Measurements from ENCODE around the gene PTPRN. TPM values are rescaled to one million over a fixed set of nuclear protein-coding genes. Genes with fewer than 3 reads are reported as not detected.

The PTPRN gene
- total and polyA plus RNA-seq, 8 donors: 0.17 to 1.4 (median 0.79) TPM; not detected in 1

GRCh38 chr2:219285894-219286425, 23.2 kb downstream of the PTPRN start:
- intact Hi-C loops (cut with DNase I): no loop called here
- no peaks in the 10 kb centered on the region for H3K27me3 ChIP-seq
- TF ChIP-seq, protein P1, sequence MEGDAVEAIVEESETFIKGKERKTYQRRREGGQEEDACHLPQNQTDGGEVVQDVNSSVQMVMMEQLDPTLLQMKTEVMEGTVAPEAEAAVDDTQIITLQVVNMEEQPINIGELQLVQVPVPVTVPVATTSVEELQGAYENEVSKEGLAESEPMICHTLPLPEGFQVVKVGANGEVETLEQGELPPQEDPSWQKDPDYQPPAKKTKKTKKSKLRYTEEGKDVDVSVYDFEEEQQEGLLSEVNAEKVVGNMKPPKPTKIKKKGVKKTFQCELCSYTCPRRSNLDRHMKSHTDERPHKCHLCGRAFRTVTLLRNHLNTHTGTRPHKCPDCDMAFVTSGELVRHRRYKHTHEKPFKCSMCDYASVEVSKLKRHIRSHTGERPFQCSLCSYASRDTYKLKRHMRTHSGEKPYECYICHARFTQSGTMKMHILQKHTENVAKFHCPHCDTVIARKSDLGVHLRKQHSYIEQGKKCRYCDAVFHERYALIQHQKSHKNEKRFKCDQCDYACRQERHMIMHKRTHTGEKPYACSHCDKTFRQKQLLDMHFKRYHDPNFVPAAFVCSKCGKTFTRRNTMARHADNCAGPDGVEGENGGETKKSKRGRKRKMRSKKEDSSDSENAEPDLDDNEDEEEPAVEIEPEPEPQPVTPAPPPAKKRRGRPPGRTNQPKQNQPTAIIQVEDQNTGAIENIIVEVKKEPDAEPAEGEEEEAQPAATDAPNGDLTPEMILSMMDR (IDR thresholded peaks at IDR 0.05): no peak
- H3K27ac ChIP-seq: no peak overlapping the region
- ATAC-seq (no peak), DNase-seq (peak in 1 of 4 donors; percentile 21)
- no peak overlapping the region for H3K4me3 ChIP-seq
- no peaks in the 10 kb centered on the region for H3K9me3 ChIP-seq
- H3K36me3 ChIP-seq: peaks cover 0 to 59% of the 10 kb centered on the region in 2 donors
- peaks cover 0 to 6% of the 10 kb centered on the region in 2 donors for H3K4me1 ChIP-seq

- Histone ChIP-seq H3K27ac (no peak overlapping the region), H3K9me3 (no peaks in the 10 kb centered on the region), H3K4me1 (peaks cover 0 to 12% of the 10 kb centered on the region in 2 donors), H3K36me3 (peaks cover 0 to 60% of the 10 kb centered on the region in 2 donors), H3K27me3 (no peaks in the 10 kb centered on the region), H3K4me3 (no peak overlapping the region)
- no peak for DNase-seq
- intact Hi-C loops (cut with DNase I): no loop called here
- TF ChIP-seq, protein P1 (IDR thresholded peaks at IDR 0.05): no peak
- no peak for ATAC-seq
Observed at GRCh38 chr2:219285373-219285735, 23.8 kb downstream of the PTPRN start.

DNA sequence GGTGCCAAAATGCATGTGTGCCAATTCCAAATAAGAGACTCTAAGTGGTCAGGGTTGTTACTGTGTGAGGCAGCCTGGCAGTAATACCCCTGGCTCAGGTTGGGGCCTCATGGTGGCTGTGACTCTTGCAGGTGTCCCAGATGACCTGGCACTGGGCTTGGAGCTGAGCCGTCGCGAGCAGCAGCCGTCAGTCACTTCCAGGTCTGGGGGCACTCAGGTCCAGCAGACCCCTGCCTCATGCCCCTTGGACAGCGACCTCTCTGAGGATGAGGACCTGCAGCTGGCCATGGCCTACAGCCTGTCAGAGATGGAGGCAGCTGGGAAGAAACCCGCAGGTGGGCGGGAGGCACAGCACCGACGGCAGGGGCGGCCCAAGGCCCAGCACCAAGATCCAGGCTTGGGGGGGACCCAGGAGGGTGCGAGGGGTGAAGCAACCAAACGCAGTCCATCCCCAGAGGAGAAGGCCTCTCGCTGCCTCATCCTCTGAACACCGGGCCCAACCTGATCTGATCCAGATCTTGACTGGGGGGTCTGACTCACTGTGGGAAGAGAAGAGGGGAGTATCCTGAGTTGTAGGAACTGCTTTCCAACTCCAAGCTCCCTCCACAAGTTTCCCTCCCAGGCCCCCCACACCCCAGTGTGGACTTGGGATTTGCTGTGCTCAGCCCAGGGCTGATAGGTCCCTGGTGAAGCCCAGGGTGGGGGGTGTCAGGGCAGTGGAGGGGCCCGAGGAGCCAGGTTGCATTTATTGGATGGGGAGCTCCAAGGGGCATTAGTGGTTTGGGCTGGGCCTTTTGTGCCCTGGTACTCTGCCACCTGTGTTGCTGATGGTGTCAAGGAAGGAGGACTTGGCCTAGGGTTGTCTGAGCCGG, 24.5 kb downstream of the PTPRN start:
- H3K4me1 ChIP-seq: peaks cover 5 to 18% of the 10 kb centered on the region in 2 donors
- intact Hi-C loops (cut with DNase I): no loop called here
- ATAC-seq (no peak), DNase-seq (no peak)
- no peaks in the 10 kb centered on the region for H3K9me3 ChIP-seq
- H3K4me3 ChIP-seq: no peak overlapping the region
- peaks cover 0 to 60% of the 10 kb centered on the region in 2 donors for H3K36me3 ChIP-seq
- no peak overlapping the region for H3K27ac ChIP-seq
- TF ChIP-seq, protein P1 (IDR thresholded peaks at IDR 0.05): no peak
- no peaks in the 10 kb centered on the region for H3K27me3 ChIP-seq

DNA sequence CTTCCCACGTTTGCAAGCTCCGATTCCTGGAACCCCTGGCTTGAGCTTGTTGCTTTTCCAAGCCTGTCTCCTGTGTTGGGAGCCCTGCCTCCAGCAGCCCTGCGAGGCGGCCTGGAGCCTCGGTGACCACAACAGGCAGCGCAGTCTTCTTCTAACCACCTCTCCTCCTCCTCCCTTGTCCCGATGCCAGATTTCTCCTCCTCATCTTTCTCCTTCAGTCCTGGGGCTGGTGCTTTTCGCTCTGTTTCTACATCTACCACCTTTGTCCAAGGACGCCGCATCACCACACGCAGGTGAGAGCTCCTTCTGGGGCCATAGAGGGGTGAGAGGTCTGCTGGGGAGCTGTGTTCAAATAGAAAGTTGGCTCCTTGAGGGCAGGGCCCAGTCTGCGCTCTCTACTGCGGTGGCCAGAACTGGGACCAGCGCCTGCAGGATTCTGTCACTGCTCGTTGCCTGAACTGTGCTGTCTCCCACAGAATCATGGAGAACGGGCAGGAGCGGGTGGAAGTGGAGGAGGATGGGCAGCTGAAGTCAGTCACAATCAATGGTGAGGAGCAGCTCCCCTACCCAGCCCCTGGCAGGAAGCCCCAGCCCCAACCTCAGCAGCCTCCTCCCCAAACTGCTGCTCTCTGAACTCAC, 26.1 kb downstream of the PTPRN start:
- Histone ChIP-seq H3K36me3 (peaks cover 0 to 60% of the 10 kb centered on the region in 2 donors), H3K4me1 (peaks cover 13 to 31% of the 10 kb centered on the region in 2 donors), H3K27ac (no peak overlapping the region), H3K27me3 (no peaks in the 10 kb centered on the region), H3K9me3 (no peaks in the 10 kb centered on the region), H3K4me3 (no peak overlapping the region)
- DNase-seq (no peak), ATAC-seq (no peak)
- TF ChIP-seq, protein P1 (IDR thresholded peaks at IDR 0.05): no peak
- intact Hi-C loops (cut with DNase I): no loop called here

DNA sequence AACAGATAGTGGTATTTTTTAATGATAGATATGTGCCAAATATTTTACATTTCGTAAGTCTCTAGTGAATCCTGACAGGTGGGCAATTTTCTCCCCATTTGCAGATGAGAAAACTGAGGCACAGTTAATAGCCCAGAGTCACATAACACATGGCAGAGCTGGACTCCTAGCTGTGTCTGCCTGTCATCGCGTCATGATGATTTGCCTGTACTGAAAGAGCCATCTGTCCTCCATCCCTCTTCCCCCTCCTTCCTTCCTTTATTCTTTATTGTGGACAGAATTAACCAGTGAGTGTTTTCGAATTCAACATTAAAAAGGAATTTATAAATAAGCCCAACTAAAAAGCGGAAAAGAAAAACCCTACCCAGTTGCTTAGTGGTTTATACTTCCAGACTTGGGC, 26.8 kb downstream of the PTPRN start:
- Histone ChIP-seq H3K9me3 (no peaks in the 10 kb centered on the region), H3K4me3 (no peak overlapping the region), H3K36me3 (peaks cover 0 to 60% of the 10 kb centered on the region in 2 donors), H3K27me3 (no peaks in the 10 kb centered on the region), H3K27ac (no peak overlapping the region), H3K4me1 (peaks cover 15 to 38% of the 10 kb centered on the region in 2 donors)
- ATAC-seq: no peak
- no peak for DNase-seq
- TF ChIP-seq, protein P1 (IDR thresholded peaks at IDR 0.05): no peak
- intact Hi-C loops (cut with DNase I): no loop called here

Measured in left lung (tissue), 10 donors.